Muscle of back (tissue), 11 donors: Measurements from ENCODE around the gene RAVER1. TPM values are rescaled to one million over a fixed set of nuclear protein-coding genes. Genes with fewer than 3 reads are reported as not detected.

Experiments
- DNase-seq, 3 donors: peaks; one replicate each; pipeline versions ENCODE4 v3.0.0 to v3.0.0-alpha.2; 2013
- polyA plus RNA-seq, 10 donors: library from polyadenylated mRNA; unstranded; fragments of 120-200 nt; gene quantifications; one replicate each; pipeline ENCODE4 v1.2.1, GENCODE V29; 2013; ENCODE audit not compliant: insufficient read length in 10 of 10

The RAVER1 gene
- polyA plus RNA-seq, 10 donors: 9.4 to 21.1 (median 15.0) TPM

DNA sequence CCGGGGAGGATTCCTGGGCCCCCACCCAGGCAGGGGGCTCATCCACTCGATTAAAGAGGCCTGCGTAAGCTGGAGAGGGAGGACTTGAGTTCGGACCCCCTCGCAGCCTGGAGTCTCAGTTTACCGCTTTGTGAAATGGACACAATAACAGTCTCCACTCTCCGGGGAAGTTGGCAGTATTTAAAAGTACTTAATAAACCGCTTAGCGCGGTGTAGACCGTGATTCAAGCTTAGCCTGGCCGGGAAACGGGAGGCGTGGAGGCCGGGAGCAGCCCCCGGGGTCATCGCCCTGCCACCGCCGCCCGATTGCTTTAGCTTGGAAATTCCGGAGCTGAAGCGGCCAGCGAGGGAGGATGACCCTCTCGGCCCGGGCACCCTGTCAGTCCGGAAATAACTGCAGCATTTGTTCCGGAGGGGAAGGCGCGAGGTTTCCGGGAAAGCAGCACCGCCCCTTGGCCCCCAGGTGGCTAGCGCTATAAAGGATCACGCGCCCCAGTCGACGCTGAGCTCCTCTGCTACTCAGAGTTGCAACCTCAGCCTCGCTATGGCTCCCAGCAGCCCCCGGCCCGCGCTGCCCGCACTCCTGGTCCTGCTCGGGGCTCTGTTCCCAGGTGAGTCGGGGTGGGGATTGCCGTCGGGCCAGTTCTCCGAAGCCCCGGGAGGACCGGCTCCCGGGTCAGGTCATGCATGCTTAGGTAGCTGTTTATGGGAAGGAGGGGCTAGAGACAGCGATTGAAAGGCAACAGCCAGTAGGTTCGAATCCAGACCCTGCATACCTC is 62.5 kb downstream of the RAVER1 start, which contains the start of gene ICAM1:
ICAM1 (plus strand) TSS at position 505 of the 779 bp plus-strand sequence; CDS start at position 545, 40 bp downstream.
- peak in 2 of 3 donors; percentile 72 to 84 for DNase-seq

DNA sequence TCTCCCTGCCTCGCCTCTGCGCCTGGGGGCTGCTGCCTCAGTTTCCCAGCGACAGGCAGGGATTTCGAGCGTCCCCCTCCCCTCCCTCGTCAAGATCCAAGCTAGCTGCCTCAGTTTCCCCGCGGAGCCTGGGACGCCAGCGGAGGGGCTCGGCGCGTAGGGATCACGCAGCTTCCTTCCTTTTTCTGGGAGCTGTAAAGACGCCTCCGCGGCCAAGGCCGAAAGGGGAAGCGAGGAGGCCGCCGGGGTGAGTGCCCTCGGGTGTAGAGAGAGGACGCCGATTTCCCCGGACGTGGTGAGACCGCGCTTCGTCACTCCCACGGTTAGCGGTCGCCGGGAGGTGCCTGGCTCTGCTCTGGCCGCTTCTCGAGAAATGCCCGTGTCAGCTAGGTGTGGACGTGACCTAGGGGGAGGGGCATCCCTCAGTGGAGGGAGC is 63.1 kb downstream of the RAVER1 start:
- peak in 1 of 3 donors; percentile 69 for DNase-seq

DNA sequence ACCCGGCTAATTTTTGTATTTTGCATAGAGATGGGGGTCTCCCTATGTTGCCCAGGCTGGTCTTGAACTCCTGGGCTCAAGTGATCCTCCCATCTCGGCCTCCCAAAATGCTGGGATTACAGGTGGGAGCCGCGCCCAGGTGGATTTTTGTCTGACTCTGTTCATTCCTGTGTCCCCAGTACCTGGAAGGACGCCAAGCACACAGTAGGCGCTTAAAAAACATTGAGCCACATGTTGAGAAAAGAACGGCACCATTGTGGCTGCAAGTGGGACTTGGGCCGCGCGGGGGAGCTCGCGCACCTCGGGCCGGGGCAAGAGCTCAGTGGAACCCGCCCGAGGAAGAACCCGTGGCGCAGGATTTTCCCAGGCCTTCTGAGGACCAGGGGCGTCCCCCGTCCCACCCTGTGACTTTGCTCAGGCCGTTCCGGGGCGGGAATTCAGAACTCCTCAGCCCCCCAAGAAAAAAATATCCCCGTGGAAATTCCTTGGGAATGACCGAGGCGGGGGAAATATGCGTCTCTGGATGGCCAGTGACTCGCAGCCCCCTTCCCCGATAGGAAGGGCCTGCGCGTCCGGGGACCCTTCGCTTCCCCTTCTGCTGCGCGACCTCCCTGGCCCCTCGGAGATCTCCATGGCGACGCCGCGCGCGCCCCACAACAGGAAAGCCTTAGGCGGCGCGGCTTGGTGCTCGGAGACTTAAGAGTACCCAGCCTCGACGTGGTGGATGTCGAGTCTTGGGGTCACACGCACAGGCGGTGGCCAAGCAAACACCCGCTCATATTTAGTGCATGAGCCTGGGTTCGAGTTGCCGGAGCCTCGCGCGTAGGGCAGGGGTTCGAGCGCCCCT is 63.8 kb downstream of the RAVER1 start:
- DNase-seq: peak in 2 of 3 donors; percentile 81 to 89

DNA sequence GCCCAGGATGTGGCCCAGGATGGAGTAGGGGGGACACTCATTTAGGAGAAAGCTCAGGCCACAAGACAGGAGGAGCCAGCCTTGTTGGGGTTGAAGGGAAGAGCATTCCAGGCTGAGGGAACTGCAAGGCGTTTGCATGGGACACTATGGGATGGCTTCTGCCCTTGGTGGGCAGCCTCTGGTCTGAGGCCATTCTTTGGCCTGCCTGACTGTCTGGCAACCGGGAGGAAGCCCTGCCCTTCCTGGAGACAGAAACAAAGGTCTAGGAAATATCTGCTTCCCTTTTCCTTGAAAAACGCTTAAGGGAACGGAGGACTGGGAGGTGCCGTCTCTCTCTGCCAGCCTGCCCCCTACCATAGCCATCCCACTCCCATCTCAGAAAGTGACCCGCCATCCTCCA is 65.3 kb downstream of the RAVER1 start:
- DNase-seq: no peak

DNA sequence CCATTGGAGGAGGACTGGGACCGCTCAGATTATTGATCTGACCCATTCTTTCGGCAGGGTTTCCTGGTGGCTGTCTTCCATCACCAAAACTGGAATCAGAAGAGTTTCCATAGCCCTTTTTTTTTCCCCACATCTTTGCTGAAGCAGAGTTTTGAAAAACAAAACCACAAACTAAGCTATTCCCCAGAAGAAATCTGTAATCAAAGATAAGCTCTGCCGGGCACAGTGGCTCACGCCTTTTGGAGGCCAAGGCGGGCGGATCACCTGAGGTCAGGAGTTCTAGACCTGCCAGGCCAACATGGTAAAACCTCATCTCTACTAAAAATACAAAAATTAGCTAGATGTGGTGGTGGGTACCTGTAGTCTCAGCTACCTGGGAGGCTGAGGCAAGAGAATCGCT is 66.6 kb downstream of the RAVER1 start:
- no peak for DNase-seq

Other genes starting within 250 kb of the RAVER1 start
- gene SHFL, start 247.2 kb downstream of the RAVER1 start, polyA plus RNA-seq: 10 to 100 TPM in 6 of 10 donors, 1 to 10 TPM in 4; 7.8 to 14.2 (median 10.6) TPM
- gene ANGPTL6, start 230.9 kb downstream of the RAVER1 start, polyA plus RNA-seq: 10 to 100 TPM in 3 of 10 donors, 1 to 10 TPM in 6, under 1 TPM in 1; 0.86 to 17.8 (median 7.6) TPM
- gene PPAN, start 227.2 kb downstream of the RAVER1 start, polyA plus RNA-seq: 10 to 100 TPM; 19.0 to 34.2 (median 25.3) TPM
- gene P2RY11, start 221.8 kb downstream of the RAVER1 start, polyA plus RNA-seq: 10 to 100 TPM in 2 of 10 donors, 1 to 10 TPM in 8; 7.1 to 10.5 (median 8.6) TPM
- 100 to 1,000 TPM; 195 to 257 (median 239) TPM for gene EIF3G, start 213.6 kb downstream of the RAVER1 start, polyA plus RNA-seq
- 10 to 100 TPM; 56.0 to 95.6 (median 69.8) TPM for gene DNMT1, start 138.6 kb downstream of the RAVER1 start, polyA plus RNA-seq
- 10 to 100 TPM in 9 of 10 donors, 1 to 10 TPM in 1; 8.9 to 16.5 (median 13.1) TPM for gene S1PR2, start 102.2 kb downstream of the RAVER1 start, polyA plus RNA-seq
- gene MRPL4, start 81.3 kb downstream of the RAVER1 start, polyA plus RNA-seq: 10 to 100 TPM; 21.8 to 39.6 (median 30.0) TPM
- 10 to 100 TPM in 2 of 10 donors, 1 to 10 TPM in 8; 5.9 to 11.8 (median 7.3) TPM for gene ICAM1, start 62.4 kb downstream of the RAVER1 start, polyA plus RNA-seq
- gene ICAM4, start 46.6 kb downstream of the RAVER1 start, polyA plus RNA-seq: under 1 TPM; 0.21 to 0.82 (median 0.36) TPM
- gene ICAM5, start 43.6 kb downstream of the RAVER1 start, polyA plus RNA-seq: under 1 TPM in 9 of 10 donors, not detected in 1; 0.07 to 0.28 (median 0.15) TPM
- gene ZGLP1, start 23.7 kb downstream of the RAVER1 start, polyA plus RNA-seq: 1 to 10 TPM; 1.7 to 6.1 (median 2.9) TPM
- 10 to 100 TPM; 10.8 to 18.1 (median 14.8) TPM for gene FDX2, start 17.5 kb downstream of the RAVER1 start, polyA plus RNA-seq
- gene ICAM3, start 6.1 kb upstream of the RAVER1 start, polyA plus RNA-seq: 10 to 100 TPM in 1 of 10 donors, 1 to 10 TPM in 9; 4.5 to 15.8 (median 6.0) TPM
- 10 to 100 TPM; 49.2 to 99.2 (median 62.8) TPM for gene TYK2, start 47.0 kb upstream of the RAVER1 start, polyA plus RNA-seq
- gene CDC37, start 70.0 kb upstream of the RAVER1 start, polyA plus RNA-seq: 100 to 1,000 TPM; 104 to 142 (median 124) TPM
- gene PDE4A, start 87.0 kb upstream of the RAVER1 start, polyA plus RNA-seq: 1 to 10 TPM; 2.9 to 4.8 (median 3.9) TPM
- 10 to 100 TPM; 57.9 to 73.5 (median 65.2) TPM for gene KEAP1, start 169.8 kb upstream of the RAVER1 start, polyA plus RNA-seq
- 1 to 10 TPM in 9 of 10 donors, under 1 TPM in 1; 0.95 to 2.9 (median 1.2) TPM for gene S1PR5, start 183.9 kb upstream of the RAVER1 start, polyA plus RNA-seq
- 10 to 100 TPM; 15.1 to 25.3 (median 20.6) TPM for gene ATG4D, start 210.4 kb upstream of the RAVER1 start, polyA plus RNA-seq
- gene KRI1, start 232.5 kb upstream of the RAVER1 start, polyA plus RNA-seq: 10 to 100 TPM; 15.6 to 27.9 (median 22.0) TPM
- 10 to 100 TPM; 13.6 to 22.3 (median 15.5) TPM for gene CDKN2D, start 235.4 kb upstream of the RAVER1 start, polyA plus RNA-seq